Liver (tissue), 3 donors: ENCODE results near the gene P2RX7.

Source experiments
- FOXA1 ChIP-seq: IDR thresholded peaks from 2 replicates; pipeline ENCODE4 v1.6.1; 2016; ENCODE audit warnings: antibody characterized with exemption
- GABPA ChIP-seq, 2 donors: IDR thresholded peaks in 1 of 2; conservative IDR thresholded peaks in 1 of 2; 2 replicates each; pipeline ENCODE4 v1.6.1; 2016; ENCODE audit warnings: antibody characterized with exemption in 2 of 2, mild to moderate bottlenecking in 1 of 2, moderate library complexity in 1 of 2
- RAD21 ChIP-seq, 2 donors: IDR thresholded peaks; 2 replicates each; pipeline ENCODE4 v1.6.1; 2016; ENCODE audit warnings: antibody characterized with exemption in 2 of 2, mild to moderate bottlenecking in 2 of 2
- TAF1 ChIP-seq: conservative IDR thresholded peaks from 2 replicates; pipeline ENCODE4 v1.6.1; 2016; ENCODE audit warnings: antibody characterized with exemption, mild to moderate bottlenecking
- YY1 ChIP-seq: IDR thresholded peaks from 2 replicates; pipeline ENCODE4 v1.6.1; 2016; ENCODE audit warnings: antibody characterized with exemption, mild to moderate bottlenecking
- TF ChIP-seq, protein P1 (sequence below): fragments of 150-350 bp; IDR thresholded peaks from 2 replicates; pipeline ENCODE4 v1.5.1; 2017; ENCODE audit warnings: improper control_type of control experiment, low read depth, low read length; ENCODE audit not compliant: missing input control
- donor health status: healthy.
- donor health status: healthy.

DNA sequence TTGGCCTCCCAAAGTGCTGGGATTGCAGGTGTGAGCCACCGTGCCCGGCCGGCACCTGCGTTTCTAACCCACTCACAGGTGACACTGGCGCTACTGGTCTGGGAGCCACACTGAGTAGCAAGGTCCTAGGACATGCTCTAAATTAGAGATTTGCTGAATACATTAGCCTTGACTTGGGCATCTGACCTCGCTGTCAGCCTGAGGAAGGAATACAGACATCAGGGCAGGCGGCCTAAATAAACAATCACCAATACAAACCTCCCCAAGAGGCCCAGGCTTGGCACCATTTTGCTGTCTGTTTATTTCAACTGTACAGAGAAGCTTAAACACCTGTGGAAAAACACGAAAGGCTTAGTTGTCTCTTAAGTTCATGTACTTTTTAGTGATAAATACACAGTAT lies 104.7 kb downstream of the P2RX7 start:
- no peak for TF ChIP-seq TAF1
- TF ChIP-seq, protein P1, sequence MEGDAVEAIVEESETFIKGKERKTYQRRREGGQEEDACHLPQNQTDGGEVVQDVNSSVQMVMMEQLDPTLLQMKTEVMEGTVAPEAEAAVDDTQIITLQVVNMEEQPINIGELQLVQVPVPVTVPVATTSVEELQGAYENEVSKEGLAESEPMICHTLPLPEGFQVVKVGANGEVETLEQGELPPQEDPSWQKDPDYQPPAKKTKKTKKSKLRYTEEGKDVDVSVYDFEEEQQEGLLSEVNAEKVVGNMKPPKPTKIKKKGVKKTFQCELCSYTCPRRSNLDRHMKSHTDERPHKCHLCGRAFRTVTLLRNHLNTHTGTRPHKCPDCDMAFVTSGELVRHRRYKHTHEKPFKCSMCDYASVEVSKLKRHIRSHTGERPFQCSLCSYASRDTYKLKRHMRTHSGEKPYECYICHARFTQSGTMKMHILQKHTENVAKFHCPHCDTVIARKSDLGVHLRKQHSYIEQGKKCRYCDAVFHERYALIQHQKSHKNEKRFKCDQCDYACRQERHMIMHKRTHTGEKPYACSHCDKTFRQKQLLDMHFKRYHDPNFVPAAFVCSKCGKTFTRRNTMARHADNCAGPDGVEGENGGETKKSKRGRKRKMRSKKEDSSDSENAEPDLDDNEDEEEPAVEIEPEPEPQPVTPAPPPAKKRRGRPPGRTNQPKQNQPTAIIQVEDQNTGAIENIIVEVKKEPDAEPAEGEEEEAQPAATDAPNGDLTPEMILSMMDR, result no peak
- peak in 1 of 2 donors; percentile 7 for TF ChIP-seq RAD21 (IDR thresholded peaks at IDR 0.05)
- TF ChIP-seq YY1, result peak; percentile 73
- TF ChIP-seq GABPA (IDR thresholded peaks at IDR 0.05 in 1 of 2, conservative IDR thresholded peaks at IDR 0.05 in 1 of 2), result no peak
- no peak for TF ChIP-seq FOXA1
